Measurements from ENCODE around the gene GNA14. TPM values are rescaled to one million over a fixed set of nuclear protein-coding genes. Genes with fewer than 3 reads are reported as not detected.
A peak's percentile ranks its signal among the peaks of the same experiment; 100 is the strongest.

GNA14 gene
- polyA plus RNA-seq, 2 of the 4 experiments (the other 2 are of a cell fraction), result 0.04 to 0.06 TPM

GRCh38 chr9:77575785-77576184, 72.3 kb downstream of the GNA14 start:
- no peak overlapping the region for H3K4me3 ChIP-seq
- TF ChIP-seq EHMT2 (IDR thresholded peaks at IDR 0.05; ENCODE audit: low read depth), result peak; percentile 57; the same call in 1 of the 2 replicates
- no peak for TF ChIP-seq JUN (IDR thresholded peaks at IDR 0.05)
- TF ChIP-seq, protein P1, sequence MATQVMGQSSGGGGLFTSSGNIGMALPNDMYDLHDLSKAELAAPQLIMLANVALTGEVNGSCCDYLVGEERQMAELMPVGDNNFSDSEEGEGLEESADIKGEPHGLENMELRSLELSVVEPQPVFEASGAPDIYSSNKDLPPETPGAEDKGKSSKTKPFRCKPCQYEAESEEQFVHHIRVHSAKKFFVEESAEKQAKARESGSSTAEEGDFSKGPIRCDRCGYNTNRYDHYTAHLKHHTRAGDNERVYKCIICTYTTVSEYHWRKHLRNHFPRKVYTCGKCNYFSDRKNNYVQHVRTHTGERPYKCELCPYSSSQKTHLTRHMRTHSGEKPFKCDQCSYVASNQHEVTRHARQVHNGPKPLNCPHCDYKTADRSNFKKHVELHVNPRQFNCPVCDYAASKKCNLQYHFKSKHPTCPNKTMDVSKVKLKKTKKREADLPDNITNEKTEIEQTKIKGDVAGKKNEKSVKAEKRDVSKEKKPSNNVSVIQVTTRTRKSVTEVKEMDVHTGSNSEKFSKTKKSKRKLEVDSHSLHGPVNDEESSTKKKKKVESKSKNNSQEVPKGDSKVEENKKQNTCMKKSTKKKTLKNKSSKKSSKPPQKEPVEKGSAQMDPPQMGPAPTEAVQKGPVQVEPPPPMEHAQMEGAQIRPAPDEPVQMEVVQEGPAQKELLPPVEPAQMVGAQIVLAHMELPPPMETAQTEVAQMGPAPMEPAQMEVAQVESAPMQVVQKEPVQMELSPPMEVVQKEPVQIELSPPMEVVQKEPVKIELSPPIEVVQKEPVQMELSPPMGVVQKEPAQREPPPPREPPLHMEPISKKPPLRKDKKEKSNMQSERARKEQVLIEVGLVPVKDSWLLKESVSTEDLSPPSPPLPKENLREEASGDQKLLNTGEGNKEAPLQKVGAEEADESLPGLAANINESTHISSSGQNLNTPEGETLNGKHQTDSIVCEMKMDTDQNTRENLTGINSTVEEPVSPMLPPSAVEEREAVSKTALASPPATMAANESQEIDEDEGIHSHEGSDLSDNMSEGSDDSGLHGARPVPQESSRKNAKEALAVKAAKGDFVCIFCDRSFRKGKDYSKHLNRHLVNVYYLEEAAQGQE (IDR thresholded peaks at IDR 0.05), result peak; percentile 91
- ATAC-seq, result no peak
- FAIRE-seq, result no peak
- H3K9me3 ChIP-seq, result no peaks in the 10 kb centered on the region
- peak in 1 of 2 experiments; percentile 15 for DNase-seq (ENCODE audit: low read depth in 1 of 2, low spot score in 1 of 2)
- no peak overlapping the region for H3K4me2 ChIP-seq
- 47% methylated on average over 2 of the region's 2 CpGs for WGBS (ENCODE audit: missing lambda C conversion rate)
- ChIA-PET POLR2A (no interaction called here), CTCF (interaction anchor here (0.9 to 1.0 kb wide), 3 partner anchors 18 to 193 kb away, joined by 3 read pairs; no protein-coding TSS in a partner anchor)
- H3K4me1 ChIP-seq, result no peaks in the 10 kb centered on the region
- H3K27ac ChIP-seq, result no peak overlapping the region

GRCh38 chr9:77569335-77569734, 78.8 kb downstream of the GNA14 start:
- CTCF ChIA-PET, result interaction anchor here (0.6 to 1.1 kb wide), 2 partner anchors 32 to 113 kb away, joined by 3 read pairs; no protein-coding TSS in a partner anchor
- H3K27ac ChIP-seq, result no peak overlapping the region
- TF ChIP-seq ESRRA (IDR thresholded peaks at IDR 0.05; ENCODE audit: borderline replicate concordance, low read length), result no peak
- no peak for TF ChIP-seq FOSL2 (IDR thresholded peaks at IDR 0.05)
- TF ChIP-seq FOSL2 (CRISPR knock-in tag; IDR thresholded peaks at IDR 0.05), result no peak
- no peak for TF ChIP-seq HES2 (IDR thresholded peaks at IDR 0.05)
- TF ChIP-seq, protein P1 (IDR thresholded peaks at IDR 0.05), result no peak
- TF ChIP-seq POLR2A (IDR thresholded peaks at IDR 0.05; ENCODE audit: low read length), result no peak
- TF ChIP-seq RNF2 (IDR thresholded peaks at IDR 0.05; ENCODE audit: borderline replicate concordance, low read depth), result no peak
- no peak for TF ChIP-seq EHF (CRISPR knock-in tag; IDR thresholded peaks at IDR 0.05)
- no peak for TF ChIP-seq ZSCAN20 (CRISPR knock-in tag; IDR thresholded peaks at IDR 0.05)
- TF ChIP-seq TFCP2L1 (CRISPR knock-in tag; IDR thresholded peaks at IDR 0.05), result no peak
- TF ChIP-seq CBX8 (IDR thresholded peaks at IDR 0.05), result no peak
- no peak for TF ChIP-seq TP53 (CRISPR knock-in tag; IDR thresholded peaks at IDR 0.05)
- no peak for TF ChIP-seq HEYL (CRISPR knock-in tag; IDR thresholded peaks at IDR 0.05)
- TF ChIP-seq BHLHE40 (IDR thresholded peaks at IDR 0.05; ENCODE audit: low read depth, low read length), result no peak
- TF ChIP-seq, protein P2, sequence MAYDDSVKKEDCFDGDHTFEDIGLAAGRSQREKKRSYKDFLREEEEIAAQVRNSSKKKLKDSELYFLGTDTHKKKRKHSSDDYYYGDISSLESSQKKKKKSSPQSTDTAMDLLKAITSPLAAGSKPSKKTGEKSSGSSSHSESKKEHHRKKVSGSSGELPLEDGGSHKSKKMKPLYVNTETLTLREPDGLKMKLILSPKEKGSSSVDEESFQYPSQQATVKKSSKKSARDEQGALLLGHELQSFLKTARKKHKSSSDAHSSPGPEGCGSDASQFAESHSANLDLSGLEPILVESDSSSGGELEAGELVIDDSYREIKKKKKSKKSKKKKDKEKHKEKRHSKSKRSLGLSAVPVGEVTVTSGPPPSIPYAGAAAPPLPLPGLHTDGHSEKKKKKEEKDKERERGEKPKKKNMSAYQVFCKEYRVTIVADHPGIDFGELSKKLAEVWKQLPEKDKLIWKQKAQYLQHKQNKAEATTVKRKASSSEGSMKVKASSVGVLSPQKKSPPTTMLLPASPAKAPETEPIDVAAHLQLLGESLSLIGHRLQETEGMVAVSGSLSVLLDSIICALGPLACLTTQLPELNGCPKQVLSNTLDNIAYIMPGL (CRISPR knock-in tag; IDR thresholded peaks at IDR 0.05; ENCODE audit: borderline replicate concordance), result no peak
- TF ChIP-seq RCOR1 (IDR thresholded peaks at IDR 0.05; ENCODE audit: low read depth, low read length), result no peak
- TF ChIP-seq, protein P3, sequence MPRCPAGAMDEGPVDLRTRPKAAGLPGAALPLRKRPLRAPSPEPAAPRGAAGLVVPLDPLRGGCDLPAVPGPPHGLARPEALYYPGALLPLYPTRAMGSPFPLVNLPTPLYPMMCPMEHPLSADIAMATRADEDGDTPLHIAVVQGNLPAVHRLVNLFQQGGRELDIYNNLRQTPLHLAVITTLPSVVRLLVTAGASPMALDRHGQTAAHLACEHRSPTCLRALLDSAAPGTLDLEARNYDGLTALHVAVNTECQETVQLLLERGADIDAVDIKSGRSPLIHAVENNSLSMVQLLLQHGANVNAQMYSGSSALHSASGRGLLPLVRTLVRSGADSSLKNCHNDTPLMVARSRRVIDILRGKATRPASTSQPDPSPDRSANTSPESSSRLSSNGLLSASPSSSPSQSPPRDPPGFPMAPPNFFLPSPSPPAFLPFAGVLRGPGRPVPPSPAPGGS (IDR thresholded peaks at IDR 0.05), result no peak
- TF ChIP-seq EHMT2 (IDR thresholded peaks at IDR 0.05; ENCODE audit: low read depth), result no peak
- no peaks in the 10 kb centered on the region for H3K4me1 ChIP-seq
- no peak overlapping the region for H3K4me2 ChIP-seq
- no peak overlapping the region for H3K4me3 ChIP-seq
- POLR2A ChIA-PET, result no interaction called here
- no peak for FAIRE-seq
- no peak for ATAC-seq
- no peaks in the 10 kb centered on the region for H3K9me3 ChIP-seq
- WGBS (ENCODE audit: missing lambda C conversion rate), result 17% methylated on average over 4 of the region's 4 CpGs
- DNase-seq (ENCODE audit: low read depth in 1 of 2, low spot score in 1 of 2), result no peak
